NK-92 (cell line): Measurements from ENCODE around the gene PI4KA.

Experiments used
- DNase-seq: peaks from one replicate; lab custom pipeline; 2025; ENCODE audit not compliant: unreplicated experiment; lab: John Stamatoyannopoulos, UW

PI4KA gene

DNA sequence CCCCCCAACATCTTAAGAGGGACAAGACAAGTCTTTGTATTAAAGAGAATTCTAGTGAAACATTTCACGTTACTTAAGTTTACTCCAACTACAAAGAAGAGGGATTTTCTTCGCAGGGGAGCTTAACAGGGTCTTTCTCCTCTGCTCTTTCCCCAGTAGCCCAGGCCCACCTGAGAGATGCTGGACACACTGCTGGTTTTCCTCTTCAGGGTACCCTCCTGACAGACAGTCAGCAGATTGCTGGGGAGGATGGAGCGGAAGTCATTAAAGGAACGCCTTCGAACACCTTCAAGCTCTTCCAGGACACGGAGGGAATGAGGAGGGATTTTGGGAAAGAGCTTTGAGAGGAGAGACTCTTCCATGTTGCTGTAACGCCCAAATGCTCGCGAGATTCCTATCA lies 39.1 kb downstream of the PI4KA start:
- no peak for DNase-seq

DNA sequence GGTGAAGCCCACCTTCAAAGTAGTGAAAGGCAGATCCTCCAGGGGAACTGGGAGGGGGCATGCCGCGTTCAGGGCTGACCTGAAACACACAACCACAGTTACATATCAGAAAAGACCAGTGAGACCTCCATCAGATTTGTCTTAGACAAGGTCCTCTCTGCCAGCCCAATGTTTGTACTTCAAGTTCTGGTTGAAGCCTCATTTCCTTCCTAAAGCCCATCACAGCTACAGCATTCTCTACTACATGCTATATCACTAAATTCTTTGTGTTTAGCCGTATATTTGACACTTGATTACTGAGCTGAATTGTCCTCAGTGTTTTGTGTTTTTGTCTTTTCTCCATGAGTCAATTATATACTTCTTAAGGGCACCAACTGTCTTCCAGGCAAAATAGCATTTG lies 40.1 kb downstream of the PI4KA start:
- DNase-seq: no peak

DNA sequence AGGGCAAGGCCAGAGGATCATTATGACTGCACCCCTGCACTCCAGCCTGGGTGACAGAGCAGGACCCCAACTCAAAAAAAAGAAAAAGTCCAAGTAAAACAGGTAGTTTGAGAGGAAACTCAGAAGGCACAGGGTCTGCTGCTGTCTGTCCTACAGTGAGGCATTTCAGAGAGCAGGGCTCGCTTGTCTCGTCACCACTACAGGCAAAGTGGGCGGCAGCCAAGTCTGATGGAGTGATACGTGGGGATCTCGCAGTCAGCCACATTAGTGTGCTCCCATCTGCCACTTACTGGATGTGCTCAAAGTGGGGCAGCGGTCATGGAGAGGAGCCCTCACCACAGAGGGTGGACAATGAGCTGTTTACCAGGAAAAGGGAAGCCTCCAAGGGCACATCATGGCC lies 42.1 kb downstream of the PI4KA start:
- no peak for DNase-seq

DNA sequence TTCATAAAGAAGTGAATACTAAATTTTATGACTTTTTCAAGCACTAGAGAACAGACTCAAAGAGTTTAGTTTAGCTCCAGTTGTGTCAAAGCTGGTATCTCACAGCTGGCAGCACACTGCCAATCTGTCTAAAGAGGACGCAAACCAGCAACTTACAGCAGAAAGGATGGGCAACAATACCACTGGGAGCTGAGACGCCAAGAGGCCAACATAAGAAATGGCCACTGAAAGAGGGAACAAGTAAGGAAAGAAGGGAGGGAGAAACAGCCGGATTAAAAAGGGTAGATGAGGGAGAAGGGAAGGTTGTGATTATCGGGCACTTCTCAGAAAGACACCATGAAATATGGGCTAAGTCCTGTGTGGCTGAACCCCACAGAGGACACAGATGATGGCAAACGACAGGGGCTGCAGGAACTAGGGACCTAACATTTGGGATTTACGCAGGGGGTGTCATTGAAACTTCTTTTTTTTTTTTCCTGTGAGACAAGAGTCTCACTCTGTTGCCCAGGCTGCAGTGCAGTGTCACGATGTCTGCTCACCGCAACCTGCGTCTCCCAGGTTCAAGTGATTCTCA lies 43.0 kb downstream of the PI4KA start:
- DNase-seq: no peak

DNA sequence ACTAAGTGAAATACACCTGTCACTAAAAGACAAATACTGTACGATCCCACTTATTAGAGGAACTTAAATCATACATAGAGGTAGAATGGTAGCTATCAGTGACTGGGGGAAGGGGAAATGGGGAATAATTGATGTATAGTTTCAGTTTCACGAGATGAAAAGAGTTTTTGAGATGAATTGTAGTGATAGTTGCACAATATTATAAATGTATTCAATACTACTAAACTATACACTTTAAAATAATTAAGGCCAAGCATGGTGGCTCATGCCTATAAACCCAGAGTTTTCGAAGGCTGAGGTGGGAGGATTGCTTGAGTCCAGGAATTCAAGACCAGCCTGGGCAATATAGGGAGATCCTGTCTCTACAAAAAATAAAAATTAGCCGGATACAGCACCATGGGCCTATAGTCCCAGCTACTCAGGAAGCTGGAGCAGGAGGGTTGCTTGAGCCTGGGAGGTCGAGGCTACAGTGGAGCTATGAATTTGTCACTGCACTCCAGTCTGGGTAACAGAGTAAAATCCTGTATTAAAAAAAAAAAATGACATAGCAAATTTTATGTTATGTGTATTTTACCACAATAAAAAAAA lies 44.3 kb downstream of the PI4KA start:
- DNase-seq: no peak

DNA sequence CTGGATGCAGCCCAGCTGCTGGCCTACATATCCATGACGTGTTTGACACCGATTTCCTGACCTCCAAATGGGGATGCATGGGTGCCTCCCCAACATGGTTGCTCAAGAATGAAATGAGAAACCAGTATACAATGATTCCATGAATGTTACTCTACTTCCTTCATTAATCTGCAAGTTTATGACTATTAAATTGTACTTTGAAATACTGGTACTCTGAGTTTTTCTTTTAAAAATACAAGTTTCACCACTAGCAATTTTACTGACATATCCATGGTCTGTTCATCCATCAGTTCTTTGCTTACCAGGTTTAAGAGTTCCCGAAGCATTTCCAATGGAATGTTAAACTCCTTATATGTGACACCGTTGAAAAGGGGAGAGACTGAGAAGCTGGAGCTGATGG lies 45.6 kb downstream of the PI4KA start:
- DNase-seq: no peak

DNA sequence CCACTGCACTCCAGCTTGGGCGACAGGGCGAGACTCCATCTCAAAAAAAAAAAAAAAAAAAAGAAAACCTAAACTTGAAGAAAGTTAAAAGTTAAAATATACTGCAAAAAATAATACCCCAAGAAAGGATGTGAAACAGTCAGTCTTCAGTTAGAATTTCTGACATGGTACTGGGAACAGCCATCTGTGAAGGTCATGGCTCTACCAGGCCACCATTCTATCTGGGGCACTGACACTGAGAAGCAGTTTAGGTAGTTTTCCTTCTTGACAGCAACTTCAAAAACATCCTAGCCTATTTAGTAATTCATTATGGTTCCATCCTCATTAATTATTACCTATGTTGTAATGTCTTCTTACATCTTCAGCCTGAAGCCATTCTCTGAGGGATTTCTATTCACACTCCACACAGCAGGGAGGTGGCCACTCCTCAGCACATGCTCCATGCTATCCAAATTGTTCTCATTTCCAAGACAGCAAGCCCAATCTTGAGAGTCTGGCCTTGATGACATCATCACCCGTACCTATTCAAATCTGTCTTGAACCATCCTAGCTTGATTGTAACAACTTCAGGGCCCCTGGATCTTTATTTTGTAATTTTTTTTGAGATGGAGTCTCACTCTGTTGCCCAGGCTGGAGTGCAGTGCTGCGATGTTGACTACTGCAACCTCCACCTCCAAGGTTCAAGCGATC lies 46.5 kb downstream of the PI4KA start:
- no peak for DNase-seq

DNA sequence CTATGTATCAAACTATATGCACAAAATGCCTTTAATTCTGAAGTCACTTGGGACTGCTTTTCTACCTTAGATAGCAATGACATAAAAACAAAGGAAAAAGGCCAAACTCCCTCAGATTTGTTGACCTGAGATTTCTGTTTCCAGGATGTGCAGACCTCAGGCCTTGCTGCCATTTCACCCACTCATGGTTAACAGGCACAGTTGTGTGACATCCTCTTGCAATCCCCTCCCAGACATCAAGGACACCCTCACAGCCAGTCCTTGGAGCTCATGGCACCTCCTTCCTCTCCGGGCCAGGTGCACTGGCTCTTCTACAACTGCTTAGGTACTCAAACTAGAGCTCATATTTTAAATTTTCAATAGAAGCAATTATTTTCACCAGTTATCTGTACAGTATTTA lies 47.4 kb downstream of the PI4KA start:
- no peak for DNase-seq

DNA sequence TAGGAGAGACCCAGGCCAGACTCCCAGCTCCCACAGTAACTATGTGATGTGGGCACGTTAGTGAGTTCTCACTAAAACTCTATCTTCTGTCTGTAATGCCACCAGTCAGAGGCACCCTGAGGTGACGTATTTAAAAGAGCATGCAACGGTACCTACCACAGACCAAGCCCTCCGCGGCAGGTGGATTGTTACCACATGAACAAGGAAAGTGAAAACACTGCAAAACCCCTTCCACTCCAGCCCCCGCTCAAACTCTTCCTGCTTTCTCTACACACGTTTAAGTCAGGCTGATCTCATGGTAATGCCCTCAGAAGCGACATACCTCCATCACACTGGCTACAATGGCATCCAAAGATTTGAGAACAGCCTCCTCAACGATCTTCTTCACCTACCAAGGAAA lies 48.0 kb downstream of the PI4KA start:
- DNase-seq: no peak

DNA sequence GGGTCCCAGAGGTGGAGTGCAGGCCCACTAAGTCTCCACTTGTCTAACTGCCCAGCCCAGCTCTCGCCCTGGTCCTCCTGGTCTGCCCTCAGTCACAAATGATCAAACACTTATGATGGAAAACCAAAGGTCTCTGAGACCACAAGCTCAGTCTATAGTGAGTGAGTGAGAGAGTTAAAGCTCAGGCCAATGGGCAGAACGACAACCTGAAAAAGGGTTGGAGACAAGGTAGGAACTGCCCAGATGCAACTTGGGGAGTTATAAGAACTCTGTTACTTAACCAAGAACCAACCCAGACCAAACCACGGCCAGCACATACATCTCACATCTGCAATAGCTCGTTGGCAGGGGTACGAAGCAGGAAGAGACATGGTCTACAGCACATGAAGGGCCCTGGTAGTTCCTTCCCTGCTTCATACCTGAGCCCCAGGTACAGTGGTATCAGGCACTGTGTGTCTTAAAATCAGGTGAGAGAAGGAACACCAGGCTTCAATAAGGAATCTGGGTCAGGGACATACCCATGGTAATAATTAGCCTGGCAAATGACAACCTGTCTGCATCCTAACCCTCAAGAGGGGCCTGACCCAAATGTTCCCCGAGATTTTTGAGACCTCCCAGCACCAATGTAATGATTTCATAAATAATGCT lies 48.9 kb downstream of the PI4KA start:
- DNase-seq: no peak

DNA sequence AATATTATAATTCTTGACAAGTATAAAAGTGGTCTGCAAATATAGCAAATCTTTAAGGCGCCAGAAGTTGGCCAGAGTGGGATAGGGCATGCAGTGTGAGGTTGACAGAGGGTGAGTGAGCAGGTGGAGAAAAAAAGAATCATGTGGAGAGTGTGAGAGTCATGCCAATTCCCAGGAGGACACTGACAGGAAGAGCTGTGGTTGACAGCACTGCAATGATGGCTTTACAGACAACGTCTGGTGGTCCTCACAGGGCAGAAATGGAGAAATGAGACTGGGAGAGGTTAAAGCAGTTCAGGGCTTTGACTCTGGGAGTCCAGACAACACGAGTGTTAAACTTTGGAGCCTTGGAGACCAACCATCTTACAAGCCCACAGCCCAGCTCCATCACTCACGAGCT lies 49.8 kb downstream of the PI4KA start:
- DNase-seq: no peak

DNA sequence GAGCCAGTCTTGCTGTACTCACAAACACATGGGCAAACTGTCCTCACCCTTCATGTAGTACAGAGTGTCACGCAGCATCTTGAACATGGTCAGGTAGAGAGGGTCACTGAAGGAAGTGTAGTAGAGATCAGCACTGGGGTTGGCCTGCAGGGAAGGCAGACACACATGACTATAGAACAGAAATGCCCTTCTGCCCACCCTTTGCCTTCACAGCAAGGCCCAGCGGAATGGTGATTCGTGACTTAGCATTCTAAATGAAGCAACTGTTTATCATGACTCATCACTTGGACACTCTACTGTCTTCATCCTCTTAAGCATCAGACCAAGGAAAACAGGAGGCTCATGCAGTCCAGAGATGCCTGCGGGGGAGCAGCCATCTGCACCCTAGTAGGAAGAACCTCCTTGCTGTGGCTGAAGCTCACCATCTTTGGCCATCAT lies 51.3 kb downstream of the PI4KA start:
- DNase-seq: no peak

DNA sequence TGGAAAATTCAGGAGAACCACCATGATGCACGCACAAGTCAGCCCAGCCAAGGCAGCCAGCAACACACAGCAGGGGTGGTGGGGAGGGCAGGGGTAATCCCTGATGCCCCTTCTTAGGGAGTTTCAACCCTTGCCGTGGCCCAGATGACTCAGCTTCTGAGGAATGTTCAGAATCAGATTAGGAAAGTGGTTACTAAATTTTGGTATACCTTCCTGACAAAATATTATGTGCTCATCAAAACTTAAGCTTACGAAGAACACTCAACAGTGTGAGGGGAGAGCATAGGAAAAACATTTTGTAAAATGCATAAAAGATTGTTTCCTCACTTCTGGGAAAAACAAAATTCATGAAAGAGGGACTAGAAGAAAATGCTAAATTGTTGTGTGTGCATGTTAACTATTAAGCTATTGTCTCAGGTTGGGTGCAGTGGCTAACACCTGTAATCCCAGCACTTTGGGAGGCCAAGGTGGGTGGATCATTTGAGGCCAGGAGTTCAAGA lies 52.6 kb downstream of the PI4KA start:
- no peak for DNase-seq

DNA sequence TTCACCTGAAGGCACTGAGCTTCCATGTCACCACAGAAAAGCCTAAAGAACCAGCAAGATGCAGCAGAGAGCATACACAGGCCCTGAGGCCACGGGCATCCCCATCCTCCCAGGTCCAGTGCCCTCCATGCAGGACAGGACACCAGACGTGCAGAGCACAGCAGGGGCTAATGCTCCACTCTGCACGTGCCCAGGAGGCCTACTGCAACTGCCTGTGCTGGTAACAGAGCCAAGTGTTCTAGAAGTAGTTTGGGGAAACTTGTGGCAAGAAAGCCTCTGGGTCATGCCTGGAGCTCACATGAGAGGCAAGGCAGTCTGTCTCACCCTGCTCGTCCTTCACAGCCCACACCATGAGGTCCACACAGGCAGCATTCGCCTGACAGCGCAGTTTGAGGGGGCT lies 54.0 kb downstream of the PI4KA start:
- DNase-seq: no peak

DNA sequence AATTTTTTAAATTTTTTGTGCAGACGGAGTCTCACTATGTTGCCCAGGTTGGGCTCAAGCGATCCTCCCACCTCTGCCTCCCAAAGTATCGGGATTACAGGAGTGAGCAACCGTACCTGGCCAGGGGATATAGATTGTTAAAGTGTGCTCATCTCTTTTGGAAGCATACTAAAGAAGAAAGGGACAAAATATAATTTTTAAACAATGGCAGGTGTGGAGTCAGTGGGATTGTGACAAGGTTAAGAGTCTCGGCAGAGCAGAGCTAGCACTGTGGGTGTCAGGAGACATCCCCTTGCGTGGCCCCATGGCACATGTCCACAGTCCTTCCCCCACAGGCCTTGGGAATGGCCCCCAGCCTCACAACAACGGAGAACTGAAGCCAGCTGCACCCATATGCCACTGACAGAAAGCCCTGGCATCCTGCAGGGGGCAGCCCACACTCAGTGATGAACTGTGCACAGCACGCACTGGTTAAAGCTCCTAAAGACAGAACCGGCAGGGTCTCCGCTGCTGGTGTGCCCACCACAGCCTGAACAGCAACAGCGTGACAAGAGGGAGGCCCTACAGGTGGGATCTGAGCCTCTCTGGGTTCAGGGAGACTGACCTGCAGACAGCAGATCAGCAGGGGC lies 54.8 kb downstream of the PI4KA start:
- no peak for DNase-seq

DNA sequence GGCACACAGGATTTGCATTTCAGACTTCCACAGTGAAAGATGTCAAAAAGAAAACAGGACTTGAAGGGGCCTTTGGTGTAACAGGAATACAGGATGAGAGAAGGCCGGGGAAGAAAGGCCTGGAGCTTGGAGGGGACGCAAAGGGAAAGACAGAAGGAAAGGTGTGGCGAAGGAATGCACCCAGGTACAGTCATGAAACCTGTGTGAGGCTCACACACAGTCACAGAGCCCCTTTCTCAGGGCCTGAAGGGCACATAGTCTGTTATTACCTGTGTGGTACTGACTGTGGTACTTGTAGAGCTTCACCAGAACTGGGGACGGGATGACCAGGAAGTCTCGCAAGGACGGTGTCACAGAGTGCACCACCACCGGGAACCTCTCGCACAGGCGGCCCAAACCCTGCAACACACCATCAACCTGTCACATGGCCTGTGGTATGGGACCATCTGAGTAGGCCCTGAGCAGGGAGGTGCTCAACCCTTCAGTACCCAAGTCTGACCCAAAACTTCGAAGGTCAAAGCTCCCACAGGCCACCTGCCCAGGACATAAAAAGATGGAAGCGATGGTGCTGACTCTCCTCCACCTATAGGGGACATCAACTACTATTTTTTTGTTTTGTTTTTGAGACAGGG lies 55.6 kb downstream of the PI4KA start:
- DNase-seq: no peak

DNA sequence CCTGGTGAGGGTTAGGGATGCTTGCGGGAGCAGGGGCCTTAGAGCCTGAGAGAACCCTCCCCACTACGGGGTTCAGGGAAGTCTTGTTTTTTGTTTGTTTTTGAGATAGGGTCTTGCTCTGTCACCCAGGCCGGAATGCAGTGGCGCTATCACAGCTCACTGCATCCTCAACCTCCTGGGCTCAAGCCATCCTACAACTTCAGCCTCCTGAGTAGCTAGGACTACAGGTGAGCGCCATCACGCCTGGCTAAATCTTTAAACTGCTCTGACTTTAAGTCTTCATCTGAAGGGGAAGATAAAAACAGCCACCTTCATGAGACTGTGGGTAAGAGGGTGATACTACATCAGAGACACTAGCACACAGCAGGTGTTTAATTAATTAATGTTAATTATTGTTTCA lies 56.2 kb downstream of the PI4KA start:
- DNase-seq: no peak

DNA sequence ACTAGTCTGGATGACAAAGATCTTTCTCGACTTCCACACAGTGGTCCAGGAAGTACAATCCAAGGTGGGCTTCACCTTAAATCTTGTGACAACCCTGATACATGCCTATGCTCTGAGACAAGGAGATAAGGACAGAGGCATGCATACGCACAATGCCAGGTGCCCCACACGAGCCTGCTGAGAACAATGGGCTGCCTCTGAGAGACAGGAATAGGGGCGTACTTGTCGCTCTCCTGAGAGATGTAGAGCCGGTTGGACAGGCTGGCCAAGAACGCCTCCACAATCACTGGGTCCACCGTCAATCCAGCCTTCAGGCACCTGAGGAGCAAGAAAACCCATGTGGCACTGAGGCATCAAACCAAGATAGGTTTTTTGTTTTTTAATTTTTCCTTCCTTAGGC lies 59.2 kb downstream of the PI4KA start:
- DNase-seq: no peak

DNA sequence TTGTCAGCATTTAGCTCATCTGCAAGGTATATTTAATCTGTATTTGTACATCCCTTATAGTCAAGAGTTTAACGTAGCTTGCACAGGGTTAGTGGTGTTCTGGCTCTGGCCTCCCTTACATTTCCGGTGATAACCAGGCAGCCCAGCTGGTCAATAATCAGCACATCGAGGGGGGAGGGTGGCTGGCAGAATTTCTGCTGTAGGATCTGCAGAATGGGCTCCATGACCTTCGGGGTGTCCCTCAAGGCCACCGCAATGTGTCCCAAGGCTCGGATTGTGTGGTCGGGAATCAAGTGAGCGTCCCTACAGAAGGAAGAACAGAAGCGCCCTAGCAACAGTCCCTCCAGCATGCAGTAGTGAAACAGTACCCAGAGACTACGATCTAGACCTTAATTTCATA lies 59.6 kb downstream of the PI4KA start:
- DNase-seq: no peak

DNA sequence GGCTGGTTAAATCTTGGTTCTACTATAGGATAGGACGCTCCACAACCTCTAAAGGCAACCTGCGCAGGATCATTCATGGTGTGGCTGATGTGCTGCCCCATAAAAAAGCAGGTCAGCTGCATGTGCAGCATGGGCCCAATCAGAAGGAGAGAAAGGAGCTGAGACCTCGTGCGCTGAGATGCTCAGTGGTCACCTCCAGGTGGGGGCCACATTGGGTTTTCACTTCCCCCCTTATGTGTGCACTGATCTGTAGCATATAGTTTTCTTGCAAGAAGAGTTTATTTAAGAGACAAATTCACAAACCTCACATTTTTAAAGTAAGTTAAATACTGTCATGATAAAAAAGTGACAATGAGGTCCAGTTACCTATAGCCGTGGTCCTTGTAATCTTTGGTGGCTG lies 60.4 kb downstream of the PI4KA start:
- no peak for DNase-seq

DNA sequence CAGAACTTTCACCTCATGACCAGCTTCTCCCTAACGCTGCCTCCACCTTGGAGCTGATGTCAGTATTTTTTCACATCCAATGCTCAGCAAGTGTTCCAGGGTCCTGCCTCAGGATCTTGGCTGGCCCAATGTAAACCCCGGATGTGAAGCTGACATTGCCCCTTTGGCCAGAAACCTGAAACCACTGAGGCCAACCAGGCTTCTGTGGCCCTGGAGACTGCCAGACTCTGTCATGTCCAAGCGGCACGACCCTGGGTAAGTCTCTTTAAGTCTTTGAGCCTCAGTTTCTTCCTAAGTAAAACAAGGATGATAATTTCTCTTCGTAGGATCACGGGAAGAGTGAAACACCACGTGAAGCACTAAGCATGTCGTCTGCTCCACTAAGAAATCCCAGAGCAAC lies 61.9 kb downstream of the PI4KA start:
- no peak for DNase-seq
